Measurements from ENCODE around the gene THOC7. TPM values are rescaled to one million over a fixed set of nuclear protein-coding genes. Genes with fewer than 3 reads are reported as not detected.

THOC7 gene
- total RNA-seq, 1 donor from 2014 or later, result 48.9 TPM

- no peak overlapping the region for H3K4me3 Mint-ChIP-seq (ENCODE audit: unreplicated experiment)
- TF ChIP-seq, protein P1, sequence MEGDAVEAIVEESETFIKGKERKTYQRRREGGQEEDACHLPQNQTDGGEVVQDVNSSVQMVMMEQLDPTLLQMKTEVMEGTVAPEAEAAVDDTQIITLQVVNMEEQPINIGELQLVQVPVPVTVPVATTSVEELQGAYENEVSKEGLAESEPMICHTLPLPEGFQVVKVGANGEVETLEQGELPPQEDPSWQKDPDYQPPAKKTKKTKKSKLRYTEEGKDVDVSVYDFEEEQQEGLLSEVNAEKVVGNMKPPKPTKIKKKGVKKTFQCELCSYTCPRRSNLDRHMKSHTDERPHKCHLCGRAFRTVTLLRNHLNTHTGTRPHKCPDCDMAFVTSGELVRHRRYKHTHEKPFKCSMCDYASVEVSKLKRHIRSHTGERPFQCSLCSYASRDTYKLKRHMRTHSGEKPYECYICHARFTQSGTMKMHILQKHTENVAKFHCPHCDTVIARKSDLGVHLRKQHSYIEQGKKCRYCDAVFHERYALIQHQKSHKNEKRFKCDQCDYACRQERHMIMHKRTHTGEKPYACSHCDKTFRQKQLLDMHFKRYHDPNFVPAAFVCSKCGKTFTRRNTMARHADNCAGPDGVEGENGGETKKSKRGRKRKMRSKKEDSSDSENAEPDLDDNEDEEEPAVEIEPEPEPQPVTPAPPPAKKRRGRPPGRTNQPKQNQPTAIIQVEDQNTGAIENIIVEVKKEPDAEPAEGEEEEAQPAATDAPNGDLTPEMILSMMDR (IDR thresholded peaks at IDR 0.05), result no peak
- no peaks in the 10 kb centered on the region for H3K27me3 Mint-ChIP-seq (ENCODE audit: low read depth)
- H3K36me3 Mint-ChIP-seq (ENCODE audit: low read depth), result no peaks in the 10 kb centered on the region
- no peaks in the 10 kb centered on the region for H3K9me3 Mint-ChIP-seq (ENCODE audit: low read depth)
- H3K4me1 Mint-ChIP-seq (ENCODE audit: low read depth), result peaks cover 9% of the 10 kb centered on the region
- DNase-seq (ENCODE audit: low spot score), result no peak
- no peak overlapping the region for H3K27ac Mint-ChIP-seq (ENCODE audit: unreplicated experiment)
Observed at GRCh38 chr3:63853106-63853505, 10.5 kb downstream of the THOC7 start.

- H3K27ac Mint-ChIP-seq (ENCODE audit: unreplicated experiment), result no peak overlapping the region
- TF ChIP-seq, protein P1 (IDR thresholded peaks at IDR 0.05), result no peak
- no peak overlapping the region for H3K4me3 Mint-ChIP-seq (ENCODE audit: unreplicated experiment)
- no peaks in the 10 kb centered on the region for H3K36me3 Mint-ChIP-seq (ENCODE audit: low read depth)
- no peaks in the 10 kb centered on the region for H3K4me1 Mint-ChIP-seq (ENCODE audit: low read depth)
- H3K9me3 Mint-ChIP-seq (ENCODE audit: low read depth), result no peaks in the 10 kb centered on the region
- DNase-seq (ENCODE audit: low spot score), result no peak
- H3K27me3 Mint-ChIP-seq (ENCODE audit: low read depth), result no peaks in the 10 kb centered on the region
Observed at GRCh38 chr3:63851287-63851686, 12.3 kb downstream of the THOC7 start.

- Mint-ChIP-seq H3K4me3 (ENCODE audit: unreplicated experiment) (no peak overlapping the region), H3K9me3 (ENCODE audit: low read depth) (no peaks in the 10 kb centered on the region), H3K36me3 (ENCODE audit: low read depth) (no peaks in the 10 kb centered on the region), H3K4me1 (ENCODE audit: low read depth) (no peaks in the 10 kb centered on the region), H3K27ac (ENCODE audit: unreplicated experiment) (no peak overlapping the region), H3K27me3 (ENCODE audit: low read depth) (no peaks in the 10 kb centered on the region)
- TF ChIP-seq, protein P1 (IDR thresholded peaks at IDR 0.05), result no peak
- DNase-seq (ENCODE audit: low spot score), result no peak
Observed at GRCh38 chr3:63849175-63849574, 14.4 kb downstream of the THOC7 start.

GRCh38 chr3:63847718-63848450 is 15.7 kb downstream of the THOC7 start:
- no peak for DNase-seq (ENCODE audit: low spot score)
- H3K4me3 Mint-ChIP-seq (ENCODE audit: unreplicated experiment), result no peak overlapping the region
- no peak overlapping the region for H3K27ac Mint-ChIP-seq (ENCODE audit: unreplicated experiment)
- no peaks in the 10 kb centered on the region for H3K4me1 Mint-ChIP-seq (ENCODE audit: low read depth)
- H3K27me3 Mint-ChIP-seq (ENCODE audit: low read depth), result no peaks in the 10 kb centered on the region
- TF ChIP-seq, protein P1 (IDR thresholded peaks at IDR 0.05), result no peak
- H3K9me3 Mint-ChIP-seq (ENCODE audit: low read depth), result no peaks in the 10 kb centered on the region
- H3K36me3 Mint-ChIP-seq (ENCODE audit: low read depth), result peaks cover 4% of the 10 kb centered on the region

GRCh38 chr3:63845215-63845614 is 18.4 kb downstream of the THOC7 start:
- Mint-ChIP-seq H3K4me1 (ENCODE audit: low read depth) (no peaks in the 10 kb centered on the region), H3K27ac (ENCODE audit: unreplicated experiment) (no peak overlapping the region), H3K36me3 (ENCODE audit: low read depth) (peaks cover 4% of the 10 kb centered on the region)

More at GRCh38 chr3:63845215-63845614, 18.4 kb downstream of the THOC7 start:
- no peak overlapping the region for H3K4me3 Mint-ChIP-seq (ENCODE audit: unreplicated experiment)
- DNase-seq (ENCODE audit: low spot score), result no peak
- peaks cover 5% of the 10 kb centered on the region for H3K9me3 Mint-ChIP-seq (ENCODE audit: low read depth)
- no peaks in the 10 kb centered on the region for H3K27me3 Mint-ChIP-seq (ENCODE audit: low read depth)
- TF ChIP-seq, protein P1 (IDR thresholded peaks at IDR 0.05), result no peak

Data from chondrocyte (in vitro differentiated cells).